Stimulated activated CD8-positive, alpha-beta memory T cell treated with anti-CD3 and anti-CD28 coated beads, Interleukin-7, amount 100 ng/mL, for 48 hours (primary cell): ENCODE results near the gene TTC34.
A peak's percentile ranks its signal among the peaks of the same experiment; 100 is the strongest.
"Not testable (repeated sequence)": the region's sequence is repeated elsewhere in the genome, so short reads cannot be mapped to it uniquely, and the experiment has no call there.

Experiments used
- DNase-seq, 2 donors: peaks; one replicate each; pipeline ENCODE4 v3.0.0-alpha.2; 2020; ENCODE audit warnings: low read depth in 1 of 2; ENCODE audit errors: extremely low read depth in 1 of 2

Gene TTC34

GRCh38 chr1:2630498-2631135 lies 170.9 kb downstream of the TTC34 start:
- DNase-seq: no peak

GRCh38 chr1:2629627-2630497 lies 171.6 kb downstream of the TTC34 start:
- no peak for DNase-seq

GRCh38 chr1:2628933-2629626 lies 172.4 kb downstream of the TTC34 start:
- DNase-seq: no peak

- DNase-seq: no peak
These were observed 173.1 kb downstream of the TTC34 start for GRCh38 chr1:2628191-2628932.

GRCh38 chr1:2627746-2628145 lies 173.7 kb downstream of the TTC34 start:
- DNase-seq: no peak

GRCh38 chr1:2625748-2626147 lies 175.7 kb downstream of the TTC34 start:
- not testable (repeated sequence) for DNase-seq

GRCh38 chr1:2625311-2625710 lies 176.2 kb downstream of the TTC34 start:
- no peak for DNase-seq

- no peak for DNase-seq
These were observed 176.7 kb downstream of the TTC34 start for GRCh38 chr1:2624735-2625300.

- no peak for DNase-seq
These were observed 177.7 kb downstream of the TTC34 start for GRCh38 chr1:2623571-2624337.

- no peak for DNase-seq
These were observed 183.5 kb downstream of the TTC34 start for GRCh38 chr1:2617971-2618470.

GRCh38 chr1:2614145-2614544 lies 187.3 kb downstream of the TTC34 start:
- DNase-seq: no peak

GRCh38 chr1:2612591-2613365 lies 188.7 kb downstream of the TTC34 start:
- DNase-seq: no peak

- DNase-seq: no peak
These were observed 189.7 kb downstream of the TTC34 start for GRCh38 chr1:2611621-2612437.

- DNase-seq: peak in 1 of 2 donors; percentile 24
These were observed 190.4 kb downstream of the TTC34 start for GRCh38 chr1:2611031-2611501.

- DNase-seq: no peak
These were observed 191.2 kb downstream of the TTC34 start for GRCh38 chr1:2610036-2610959.

- no peak for DNase-seq
These were observed 192.0 kb downstream of the TTC34 start for GRCh38 chr1:2609319-2610035.
